ENCODE measurements around the gene RALGPS2. TPM values are rescaled to one million over a fixed set of nuclear protein-coding genes. Genes with fewer than 3 reads are reported as not detected.

Gene RALGPS2
- total RNA-seq, 1 experiment from 2014 or later, result 12.7 TPM

- intact Hi-C loops (cut with micrococcal nuclease; ENCODE audit: unreplicated experiment), result no loop called here
- no peak overlapping the region for H3K4me3 ChIP-seq (ENCODE audit: low read depth, low read length, poor library complexity, severe bottlenecking)
- DNase-seq (ENCODE audit: low spot score), result no peak
- BruUV-seq (replicated peaks), result no TSS peak
- no peak for TF ChIP-seq EZH2 (IDR thresholded peaks at IDR 0.05; ENCODE audit: borderline replicate concordance, low read depth, low read length, poor library complexity, severe bottlenecking)
- TF ChIP-seq CTCF (conservative IDR thresholded peaks at IDR 0.05; ENCODE audit: low read depth, low read length), result no peak
- no peaks in the 10 kb centered on the region for H3K9me3 ChIP-seq (ENCODE audit: low read depth, low read length, poor library complexity, severe bottlenecking)
- CTCF ChIA-PET, result interaction anchor here (0.5 kb wide), 1 partner anchor 635 kb away, joined by 5 read pairs; no protein-coding TSS in a partner anchor
- no peaks in the 10 kb centered on the region for H3K36me3 ChIP-seq (ENCODE audit: insufficient read depth, low read length, poor library complexity, severe bottlenecking)
- no peak overlapping the region for H3K27ac ChIP-seq (ENCODE audit: low read depth, low read length, poor library complexity, severe bottlenecking)
- POLR2A ChIA-PET (ENCODE audit: low non-redundant PET), result no interaction called here
- no peaks in the 10 kb centered on the region for H3K27me3 ChIP-seq (replicated peaks; ENCODE audit: insufficient read depth, low read depth, low read length, poor library complexity)
- H3K4me1 ChIP-seq (ENCODE audit: insufficient read depth, low read length, poor library complexity, severe bottlenecking), result no peaks in the 10 kb centered on the region
Observed at GRCh38 chr1:178938101-178938958, 213.3 kb downstream of the RALGPS2 start.

GRCh38 chr1:178938959-178939317 lies 213.9 kb downstream of the RALGPS2 start:
- ChIA-PET POLR2A (ENCODE audit: low non-redundant PET) (no interaction called here), CTCF (interaction anchor here (0.5 kb wide), 1 partner anchor 636 kb away, joined by 5 read pairs; no protein-coding TSS in a partner anchor)
- no peaks in the 10 kb centered on the region for H3K4me1 ChIP-seq (ENCODE audit: insufficient read depth, low read length, poor library complexity, severe bottlenecking)
- no peaks in the 10 kb centered on the region for H3K27me3 ChIP-seq (replicated peaks; ENCODE audit: insufficient read depth, low read depth, low read length, poor library complexity)
- TF ChIP-seq CTCF (conservative IDR thresholded peaks at IDR 0.05; ENCODE audit: low read depth, low read length), result no peak
- TF ChIP-seq EZH2 (IDR thresholded peaks at IDR 0.05; ENCODE audit: borderline replicate concordance, low read depth, low read length, poor library complexity, severe bottlenecking), result no peak
- H3K4me3 ChIP-seq (ENCODE audit: low read depth, low read length, poor library complexity, severe bottlenecking), result no peak overlapping the region
- DNase-seq (ENCODE audit: low spot score), result no peak
- H3K27ac ChIP-seq (ENCODE audit: low read depth, low read length, poor library complexity, severe bottlenecking), result no peak overlapping the region
- H3K36me3 ChIP-seq (ENCODE audit: insufficient read depth, low read length, poor library complexity, severe bottlenecking), result no peaks in the 10 kb centered on the region
- BruUV-seq (replicated peaks), result no TSS peak
- intact Hi-C loops (cut with micrococcal nuclease; ENCODE audit: unreplicated experiment), result no loop called here
- no peaks in the 10 kb centered on the region for H3K9me3 ChIP-seq (ENCODE audit: low read depth, low read length, poor library complexity, severe bottlenecking)

GRCh38 chr1:178939338-178940067 lies 214.5 kb downstream of the RALGPS2 start:
- TF ChIP-seq CTCF (conservative IDR thresholded peaks at IDR 0.05; ENCODE audit: low read depth, low read length) (no peak), EZH2 (IDR thresholded peaks at IDR 0.05; ENCODE audit: borderline replicate concordance, low read depth, low read length, poor library complexity, severe bottlenecking) (no peak)
- POLR2A ChIA-PET (ENCODE audit: low non-redundant PET), result no interaction called here
- H3K4me1 ChIP-seq (ENCODE audit: insufficient read depth, low read length, poor library complexity, severe bottlenecking), result no peaks in the 10 kb centered on the region
- H3K27me3 ChIP-seq (replicated peaks; ENCODE audit: insufficient read depth, low read depth, low read length, poor library complexity), result no peaks in the 10 kb centered on the region
- no TSS peak for BruUV-seq (replicated peaks)
- no peaks in the 10 kb centered on the region for H3K9me3 ChIP-seq (ENCODE audit: low read depth, low read length, poor library complexity, severe bottlenecking)
- DNase-seq (ENCODE audit: low spot score), result no peak
- no peak overlapping the region for H3K4me3 ChIP-seq (ENCODE audit: low read depth, low read length, poor library complexity, severe bottlenecking)
- H3K27ac ChIP-seq (ENCODE audit: low read depth, low read length, poor library complexity, severe bottlenecking), result no peak overlapping the region
- intact Hi-C loops (cut with micrococcal nuclease; ENCODE audit: unreplicated experiment), result no loop called here
- H3K36me3 ChIP-seq (ENCODE audit: insufficient read depth, low read length, poor library complexity, severe bottlenecking), result no peaks in the 10 kb centered on the region
- CTCF ChIA-PET, result interaction anchor here (0.5 kb wide), 1 partner anchor 636 kb away, joined by 5 read pairs; no protein-coding TSS in a partner anchor

Data from A673 (cell line).